SK-N-SH (cell line): ENCODE data around the gene MYO10. TPM values are rescaled to one million over a fixed set of nuclear protein-coding genes. Genes with fewer than 3 reads are reported as not detected.

Experiments
- CTCF ChIA-PET: fragments of 300-600, 350-600 bp; formaldehyde crosslinking; extraction: SDS; loops from one replicate; lab custom pipeline; 2021; lab: Yijun Ruan, JAX
- POLR2A ChIA-PET: fragments of 350-600 bp; sonication (Branson Sonifier 250); formaldehyde crosslinking; extraction: SDS; loops from one replicate; lab custom pipeline; 2020; ENCODE audit warnings: antibody characterized with exemption, inconsistent platforms; lab: Yijun Ruan, JAX
- DNase-seq: peaks from one replicate; pipeline ENCODE4 v3.0.0; 2012
- H2AFZ ChIP-seq: fragments of 200-600 bp; sonication (generic); 2 replicates; pipeline ENCODE4 v1.8.1; 2016; ENCODE audit warnings: antibody characterized with exemption, mild to moderate bottlenecking, low read depth
- H3F3A ChIP-seq: fragments of 200-600 bp; sonication (generic); replicated peaks from 2 replicates; pipeline ENCODE3; 2016; ENCODE audit warnings: antibody characterized with exemption, mild to moderate bottlenecking; ENCODE audit not compliant: insufficient read depth
- H3K27ac ChIP-seq, 2 experiments: fragments of 200-500 bp in 1 of 2; fragments of 200-600 bp in 1 of 2; sonication (Bioruptor generic) in 1 of 2; sonication (generic), shearing (Covaris generic) in 1 of 2; 2 replicates each; pipeline versions ENCODE4 v1.5.1 to v1.6.1; 2014 to 2016; ENCODE audit warnings: low read depth in 2 of 2, inconsistent platforms in 1 of 2, low read length in 1 of 2, mild to moderate bottlenecking in 1 of 2, mixed read lengths in 1 of 2
- H3K27me3 ChIP-seq: fragments of 200-600 bp; sonication (generic), shearing (Covaris generic); 2 replicates; pipeline ENCODE4 v1.6.1; 2016; ENCODE audit warnings: mixed run types; ENCODE audit not compliant: insufficient read depth
- H3K36me3 ChIP-seq, 2 experiments: fragments of 200-500 bp in 1 of 2; fragments of 200-600 bp in 1 of 2; sonication (Bioruptor generic) in 1 of 2; sonication (generic) in 1 of 2; replicated peaks in 1 of 2; 2 replicates each; pipeline versions ENCODE3 to v1.5.1; 2014 to 2016; ENCODE audit warnings: low read length in 1 of 2, mild to moderate bottlenecking in 1 of 2; ENCODE audit not compliant: insufficient read depth in 2 of 2, control insufficient read depth in 1 of 2
- H3K4me1 ChIP-seq, 2 experiments: fragments of 200-500 bp in 1 of 2; fragments of 200-600 bp in 1 of 2; sonication (Bioruptor generic) in 1 of 2; sonication (generic), shearing (Covaris generic) in 1 of 2; 2 replicates each; pipeline versions ENCODE4 v1.5.1 to v1.6.1; 2014 to 2016; ENCODE audit warnings: low read depth in 1 of 2, low read length in 1 of 2, mixed run types in 1 of 2; ENCODE audit not compliant: insufficient read depth in 2 of 2, control insufficient read depth in 1 of 2
- H3K4me2 ChIP-seq: fragments of 200-600 bp; sonication (generic), shearing (Covaris generic); 2 replicates; pipeline ENCODE4 v1.6.1; 2017; ENCODE audit warnings: mixed run types
- H3K4me3 ChIP-seq, 2 experiments: fragments of 200-500 bp in 1 of 2; fragments of 200-600 bp in 1 of 2; sonication (Bioruptor generic) in 1 of 2; sonication (generic), shearing (Covaris generic) in 1 of 2; 2 replicates each; pipeline versions ENCODE4 v1.5.1 to v1.8.1; 2014 to 2016; ENCODE audit warnings: low read depth in 2 of 2, inconsistent platforms in 1 of 2, low read length in 1 of 2, mild to moderate bottlenecking in 1 of 2, mixed read lengths in 1 of 2, moderate library complexity in 1 of 2
- H3K79me2 ChIP-seq: fragments of 200-600 bp; sonication (generic); 2 replicates; pipeline ENCODE4 v1.8.1; 2017; ENCODE audit warnings: mild to moderate bottlenecking; ENCODE audit not compliant: insufficient read depth
- H3K9ac ChIP-seq: fragments of 200-600 bp; sonication (generic); 2 replicates; pipeline ENCODE4 v1.6.1; 2017; ENCODE audit warnings: mixed run types
- H3K9me2 ChIP-seq: fragments of 200-600 bp; sonication (generic); 2 replicates; pipeline ENCODE4 v1.6.1; 2017; ENCODE audit warnings: mixed run types
- H3K9me3 ChIP-seq: fragments of 200-600 bp; sonication (generic); 2 replicates; pipeline ENCODE4 v1.6.1; 2017; ENCODE audit warnings: mixed run types, mild to moderate bottlenecking, moderate library complexity
- H4K20me1 ChIP-seq: fragments of 200-600 bp; sonication (generic); 2 replicates; pipeline ENCODE4 v1.6.1; 2017; ENCODE audit warnings: mild to moderate bottlenecking, mixed run types; ENCODE audit not compliant: insufficient read depth
- CHD2 ChIP-seq: fragments of 150-350 bp; IDR thresholded peaks from 2 replicates; pipeline ENCODE4 v1.6.1; 2018; ENCODE audit warnings: low read length; ENCODE audit not compliant: partially characterized antibody
- ELF1 ChIP-seq: IDR thresholded peaks from 2 replicates; pipeline ENCODE4 v1.4.0; 2012
- EP300 ChIP-seq, 2 experiments: IDR thresholded peaks; 2 replicates each; pipeline versions ENCODE4 v1.4.0 to v1.6.1; 2012; ENCODE audit warnings: borderline replicate concordance in 1 of 2, low read depth in 1 of 2, low read length in 1 of 2
- EZH2phosphoT487 ChIP-seq: fragments of 200-600 bp; sonication (generic); IDR thresholded peaks from 2 replicates; pipeline ENCODE4 v1.6.1; 2017; ENCODE audit warnings: low read depth, mixed run types, mild to moderate bottlenecking, antibody characterized with exemption, moderate library complexity, borderline replicate concordance
- FOSL2 ChIP-seq: IDR thresholded peaks from 2 replicates; pipeline ENCODE4 v1.4.0; 2012; ENCODE audit warnings: low read depth, mild to moderate bottlenecking, moderate library complexity, borderline replicate concordance
- FOXJ3 ChIP-seq: sonication (generic); formaldehyde crosslinking; IDR thresholded peaks from 2 replicates; pipeline ENCODE4 v1.5.1; 2020; ENCODE audit warnings: mild to moderate bottlenecking, missing genetic modification reagents
- FOXM1 ChIP-seq: IDR thresholded peaks from 2 replicates; pipeline ENCODE4 v1.4.0; 2012; ENCODE audit warnings: low read depth, mild to moderate bottlenecking
- GATA2 ChIP-seq: sonication (generic); formaldehyde crosslinking; IDR thresholded peaks from 2 replicates; pipeline ENCODE4 v1.5.0; 2020; ENCODE audit warnings: mild to moderate bottlenecking, missing genetic modification reagents
- NFIC ChIP-seq: IDR thresholded peaks from 2 replicates; pipeline ENCODE4 v1.4.0; 2012; ENCODE audit warnings: borderline replicate concordance
- NRF1 ChIP-seq: IDR thresholded peaks from 2 replicates; pipeline ENCODE4 v1.6.1; 2012; ENCODE audit warnings: low read depth, mild to moderate bottlenecking, low read length
- POLR2AphosphoS5 ChIP-seq: IDR thresholded peaks from 2 replicates; pipeline ENCODE4 v1.6.1; 2012; ENCODE audit warnings: low read depth, low read length
- RCOR1 ChIP-seq: fragments of 150-350 bp; IDR thresholded peaks from 2 replicates; pipeline ENCODE4 v1.6.1; 2017; ENCODE audit warnings: antibody characterized with exemption, low read length
- RFX5 ChIP-seq: IDR thresholded peaks from 2 replicates; pipeline ENCODE4 v1.6.1; 2012; ENCODE audit warnings: mild to moderate bottlenecking, improper control_type of control experiment, low read length
- RXRA ChIP-seq: IDR thresholded peaks from 2 replicates; pipeline ENCODE4 v1.4.0; 2012; ENCODE audit warnings: low read depth, mild to moderate bottlenecking, borderline replicate concordance
- SIN3A ChIP-seq: IDR thresholded peaks from 2 replicates; pipeline ENCODE4 v1.6.1; 2012; ENCODE audit warnings: low read depth, mild to moderate bottlenecking, low read length, moderate library complexity, borderline replicate concordance
- TCF12 ChIP-seq: IDR thresholded peaks from 2 replicates; pipeline ENCODE4 v1.4.0; 2012
- TEAD4 ChIP-seq: IDR thresholded peaks from 2 replicates; pipeline ENCODE4 v1.4.0; 2012; ENCODE audit warnings: mild to moderate bottlenecking, borderline replicate concordance; ENCODE audit not compliant: insufficient read depth
- WGBS: methylation state at CpG from one replicate; pipeline ENCODE4 v1.1.6; 2017; ENCODE audit warnings: low lambda C conversion rate; 5-methylcytosine and 5-hydroxymethylcytosine counted together
- polyA plus RNA-seq, 3 experiments: library from polyadenylated mRNA; depleted of rRNA; stranded (reverse); fragments of >200 nt; gene quantifications; 2 replicates each; pipeline ENCODE4 v1.2.3, GENCODE V29; 2012

The MYO10 gene
- polyA plus RNA-seq, 1 of the 3 experiments (the other 2 are of a cell fraction), result 8.1 TPM

DNA sequence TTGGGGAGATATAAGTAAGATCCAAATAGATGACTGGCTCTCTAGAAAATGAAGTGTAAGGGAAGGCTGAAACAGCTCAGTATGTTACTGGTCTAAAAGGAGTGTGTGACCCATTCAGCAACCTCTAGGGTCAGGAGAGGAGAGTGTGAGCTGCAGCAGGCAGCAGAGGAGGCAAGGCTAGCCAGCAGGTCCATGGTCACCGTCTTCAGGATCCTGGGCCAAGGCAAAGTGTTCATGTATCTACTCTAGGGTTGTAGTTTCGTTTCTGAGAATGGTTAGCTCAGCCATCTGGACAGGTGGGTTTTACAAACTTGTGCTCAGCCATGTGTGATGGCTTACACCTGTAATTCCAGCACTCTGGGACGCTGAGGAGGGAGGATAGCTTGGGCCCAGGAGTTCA, 13.7 kb downstream of the MYO10 start:
- H3K4me1 ChIP-seq, result peaks cover 0 to 29% of the 10 kb centered on the region in 2 experiments; a peak in 1 of 4 replicates
- 93% methylated on average over 2 of the region's 3 CpGs for WGBS
- peaks cover 98% of the 10 kb centered on the region for H4K20me1 ChIP-seq
- POLR2A ChIA-PET, result interaction anchor here (0.5 kb wide), 1 partner anchor 1026 kb away, joined by 3 read pairs; no protein-coding TSS in a partner anchor
- no peak overlapping the region for H3K4me3 ChIP-seq
- no peaks in the 10 kb centered on the region for H3K9me2 ChIP-seq
- H3K4me2 ChIP-seq, result no peak overlapping the region
- TF ChIP-seq CHD2, result no peak
- no peak for TF ChIP-seq RFX5
- TF ChIP-seq RCOR1, result no peak
- TF ChIP-seq FOXM1, result no peak
- no peak for TF ChIP-seq FOXJ3 (CRISPR knock-in tag)
- no peak for TF ChIP-seq RXRA
- no peak for TF ChIP-seq EZH2phosphoT487
- TF ChIP-seq TCF12, result no peak
- peaks cover 100% of the 10 kb centered on the region for H3K79me2 ChIP-seq
- H3K27me3 ChIP-seq, result no peaks in the 10 kb centered on the region
- H3K9me3 ChIP-seq, result no peaks in the 10 kb centered on the region
- no peak overlapping the region for H3K27ac ChIP-seq
- no peak overlapping the region for H3K9ac ChIP-seq
- H2AFZ ChIP-seq, result no peak overlapping the region
- peaks cover 25% of the 10 kb centered on the region for H3F3A ChIP-seq
- peaks cover 0 to 4% of the 10 kb centered on the region in 2 experiments for H3K36me3 ChIP-seq
- DNase-seq, result no peak
- CTCF ChIA-PET, result interaction anchor here (0.6 kb wide), 1 partner anchor 10 kb away, joined by 3 read pairs; no protein-coding TSS in a partner anchor

DNA sequence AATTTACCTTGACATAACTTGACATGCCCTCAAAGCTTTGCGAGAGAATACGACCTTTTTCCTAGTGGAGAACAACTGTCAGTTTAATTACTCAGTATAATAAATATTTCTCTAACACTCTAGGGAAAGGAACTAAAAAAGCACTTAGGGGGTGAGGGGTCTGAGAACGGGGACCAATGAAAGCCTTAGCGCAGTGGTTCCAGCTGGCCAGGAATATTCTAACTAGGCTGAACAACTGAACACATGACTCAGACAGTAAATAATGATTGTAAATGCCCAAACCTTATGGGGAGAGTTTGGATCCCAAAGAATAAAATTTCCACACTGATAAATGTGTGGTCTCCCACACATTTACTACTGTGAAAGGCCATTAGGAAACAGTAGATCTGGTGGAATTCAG, 14.9 kb downstream of the MYO10 start:
- H3K79me2 ChIP-seq, result peaks cover 100% of the 10 kb centered on the region
- H4K20me1 ChIP-seq, result peaks cover 95% of the 10 kb centered on the region
- POLR2A ChIA-PET, result no interaction called here
- H3F3A ChIP-seq, result peaks cover 34% of the 10 kb centered on the region
- H3K4me1 ChIP-seq, result peaks cover 0 to 37% of the 10 kb centered on the region in 2 experiments; a peak in 1 of 4 replicates
- no peak for DNase-seq
- H3K9me2 ChIP-seq, result no peaks in the 10 kb centered on the region
- 84% methylated on average over 4 of the region's 4 CpGs for WGBS
- H3K4me2 ChIP-seq, result no peak overlapping the region
- no peak overlapping the region for H3K9ac ChIP-seq
- H3K36me3 ChIP-seq, result peaks cover 0 to 2% of the 10 kb centered on the region in 2 experiments
- no peak overlapping the region for H2AFZ ChIP-seq
- H3K9me3 ChIP-seq, result no peaks in the 10 kb centered on the region
- no peak overlapping the region for H3K4me3 ChIP-seq
- no peak overlapping the region; a peak in 1 of 4 replicates for H3K27ac ChIP-seq
- no peaks in the 10 kb centered on the region for H3K27me3 ChIP-seq
- no peak for TF ChIP-seq ELF1
- TF ChIP-seq TEAD4, result no peak
- no peak for TF ChIP-seq POLR2AphosphoS5
- no peak for TF ChIP-seq NFIC
- no peak for TF ChIP-seq RFX5
- no peak for TF ChIP-seq GATA2
- TF ChIP-seq RXRA, result no peak
- TF ChIP-seq FOXJ3 (CRISPR knock-in tag), result no peak
- no peak for TF ChIP-seq EP300 (IDR thresholded peaks at IDR 0.05; ENCODE audit: borderline replicate concordance in 1 of 2, low read depth in 1 of 2, low read length in 1 of 2)
- TF ChIP-seq CHD2, result no peak
- no peak for TF ChIP-seq NRF1
- TF ChIP-seq SIN3A, result no peak
- no peak for TF ChIP-seq FOSL2
- CTCF ChIA-PET, result no interaction called here
